OCI-LY1 (cell line): ENCODE data around the gene CPXM1.

Experiments used
- EZH2 ChIP-seq: fragments of 200-600 bp; sonication (generic), shearing (Covaris generic); IDR thresholded peaks from 2 replicates; pipeline ENCODE4 v1.8.0; 2017; ENCODE audit warnings: borderline replicate concordance, mixed run types, mild to moderate bottlenecking, antibody characterized with exemption, low read length, moderate library complexity, mixed read lengths
- TF ChIP-seq, protein P1 (sequence below): fragments of 200-600 bp; sonication (generic), shearing (Covaris generic); IDR thresholded peaks from 2 replicates; pipeline ENCODE4 v1.5.1; 2017; ENCODE audit warnings: mild to moderate bottlenecking, antibody characterized with exemption, low read length, moderate library complexity, mixed read lengths

DNA sequence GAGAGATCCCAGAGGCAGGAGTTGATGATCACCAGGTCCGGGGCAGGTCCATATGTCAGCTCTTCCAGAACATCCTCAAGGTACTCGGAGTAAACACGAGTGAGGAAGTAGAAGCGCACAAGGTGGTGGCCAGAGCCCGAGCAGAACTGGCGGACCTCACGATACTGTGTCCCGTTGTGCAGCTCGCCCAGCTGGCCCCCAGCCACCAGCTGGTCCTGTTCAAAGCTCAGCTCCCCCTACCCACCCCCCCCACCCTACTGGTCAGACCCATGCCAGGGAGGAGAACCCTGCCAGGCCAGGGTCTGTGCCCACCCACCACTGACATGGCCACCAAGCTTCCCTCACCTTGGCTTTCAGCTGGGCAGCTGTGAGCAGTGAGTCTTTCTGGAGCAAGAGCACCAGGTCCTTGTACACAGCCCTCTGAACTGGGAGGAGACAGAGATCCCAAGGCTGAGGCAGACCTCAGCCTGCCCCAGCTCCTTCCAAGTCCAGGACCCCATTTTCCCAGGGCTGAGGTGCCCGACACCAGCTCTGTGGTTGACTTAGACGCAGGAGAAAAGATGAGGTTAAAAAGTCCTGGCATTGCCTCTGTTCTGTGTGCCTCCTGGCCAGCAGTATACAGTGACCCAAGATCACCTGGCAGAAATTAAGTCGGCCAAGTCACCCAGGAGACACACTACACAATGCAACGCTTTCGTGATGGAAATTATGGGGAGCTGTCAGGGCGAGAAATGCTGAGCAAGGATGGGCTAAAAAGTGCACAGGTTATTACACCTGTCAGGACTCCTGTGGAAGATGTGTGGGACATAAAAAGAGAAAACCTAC lies 38.6 kb upstream of the CPXM1 start:
- TF ChIP-seq, protein P1, sequence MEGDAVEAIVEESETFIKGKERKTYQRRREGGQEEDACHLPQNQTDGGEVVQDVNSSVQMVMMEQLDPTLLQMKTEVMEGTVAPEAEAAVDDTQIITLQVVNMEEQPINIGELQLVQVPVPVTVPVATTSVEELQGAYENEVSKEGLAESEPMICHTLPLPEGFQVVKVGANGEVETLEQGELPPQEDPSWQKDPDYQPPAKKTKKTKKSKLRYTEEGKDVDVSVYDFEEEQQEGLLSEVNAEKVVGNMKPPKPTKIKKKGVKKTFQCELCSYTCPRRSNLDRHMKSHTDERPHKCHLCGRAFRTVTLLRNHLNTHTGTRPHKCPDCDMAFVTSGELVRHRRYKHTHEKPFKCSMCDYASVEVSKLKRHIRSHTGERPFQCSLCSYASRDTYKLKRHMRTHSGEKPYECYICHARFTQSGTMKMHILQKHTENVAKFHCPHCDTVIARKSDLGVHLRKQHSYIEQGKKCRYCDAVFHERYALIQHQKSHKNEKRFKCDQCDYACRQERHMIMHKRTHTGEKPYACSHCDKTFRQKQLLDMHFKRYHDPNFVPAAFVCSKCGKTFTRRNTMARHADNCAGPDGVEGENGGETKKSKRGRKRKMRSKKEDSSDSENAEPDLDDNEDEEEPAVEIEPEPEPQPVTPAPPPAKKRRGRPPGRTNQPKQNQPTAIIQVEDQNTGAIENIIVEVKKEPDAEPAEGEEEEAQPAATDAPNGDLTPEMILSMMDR = no peak
- TF ChIP-seq EZH2 = no peak
